OCI-LY7 (cell line): ENCODE data around the gene ZNF407.

ENCODE experiments used
- CTCF ChIP-seq: fragments of 200-600 bp; sonication (generic); conservative IDR thresholded peaks from 2 replicates; pipeline ENCODE4 v1.5.1; 2014; ENCODE audit warnings: mild to moderate bottlenecking, antibody characterized with exemption, low read length, moderate library complexity, mixed read lengths
- EZH2phosphoT487 ChIP-seq: fragments of 200-600 bp; sonication (generic); IDR thresholded peaks from 2 replicates; pipeline ENCODE4 v1.6.1; 2018; ENCODE audit warnings: low read depth, borderline replicate concordance, mild to moderate bottlenecking, mixed run types, antibody characterized with exemption, low read length, moderate library complexity, mixed read lengths

GRCh38 chr18:75035928-75036327 lies 438.3 kb downstream of the ZNF407 start:
- no peak for TF ChIP-seq CTCF
- TF ChIP-seq EZH2phosphoT487, result no peak
